K562 (cell line): ENCODE results near the gene SLC30A1. TPM values are rescaled to one million over a fixed set of nuclear protein-coding genes. Genes with fewer than 3 reads are reported as not detected.

Source experiments
- ATAC-seq: fragments of 200-7000 bp; cut with Tn5 transposase; 3 replicates; pipeline ENCODE4 v1.9.1; 2020; ENCODE audit warnings: moderate library complexity
- BruUV-seq: library from RNA; stranded (reverse); fragments of 400-500 nt; replicated peaks from 2 replicates; lab custom pipeline; 2021; lab: Mats Ljungman, UMichigan
- CTCF ChIA-PET: fragments of 300-600 bp; formaldehyde crosslinking; extraction: SDS; loops from one replicate; lab custom pipeline; 2021; ENCODE audit warnings: low intra/inter-chr PET ratio; lab: Yijun Ruan, JAX
- POLR2A ChIA-PET: fragments of 300-600, 350-650 bp; sonication (Branson Sonifier 250); formaldehyde crosslinking; extraction: SDS; loops from one replicate; lab custom pipeline; 2021; ENCODE audit warnings: antibody characterized with exemption, inconsistent platforms; lab: Yijun Ruan, JAX
- DNase-seq, 4 experiments: peaks; one replicate each; pipeline versions ENCODE4 v3.0.0 to v3.0.0-alpha.2; 2011 to 2018; ENCODE audit warnings: low spot score in 3 of 4, mixed read lengths in 3 of 4; ENCODE audit errors: extremely low read depth in 1 of 4
- FAIRE-seq: peaks from 2 replicates; lab custom pipeline; 2011; peaks lifted over from hg19 to GRCh38; lab: Jason Lieb, UNC
- H2AFZ ChIP-seq: 2 replicates; pipeline ENCODE4 v1.6.0; 2011; ENCODE audit warnings: low read depth, low read length, control low read depth, inconsistent platforms
- H3K27ac ChIP-seq: fragments of 200-600 bp; 3 replicates; pipeline ENCODE4 v1.8.0; 2011; ENCODE audit warnings: low read depth, mild to moderate bottlenecking, control low read depth, inconsistent platforms, low read length, moderate library complexity, mixed read lengths; ENCODE audit errors: extremely low read depth
- H3K27me3 ChIP-seq, 2 experiments: fragments of 300-600 bp in 1 of 2; 2 replicates in 1 of 2; 3 replicates in 1 of 2; pipeline versions ENCODE4 v1.6.0 to v1.8.0; 2011; ENCODE audit warnings: inconsistent platforms in 2 of 2, low read length in 2 of 2, mild to moderate bottlenecking in 1 of 2, mixed read lengths in 1 of 2, moderate library complexity in 1 of 2; ENCODE audit not compliant: control insufficient read depth in 2 of 2, insufficient read depth in 2 of 2
- H3K36me3 ChIP-seq: fragments of 300-600 bp; 3 replicates; pipeline ENCODE4 v1.8.0; 2011; ENCODE audit warnings: mild to moderate bottlenecking, low read length, inconsistent platforms; ENCODE audit not compliant: control insufficient read depth, insufficient read depth
- H3K4me1 ChIP-seq, 2 experiments: fragments of 200-600 bp in 1 of 2; replicated peaks in 1 of 2; 2 replicates in 1 of 2; 3 replicates in 1 of 2; pipeline versions ENCODE4 v1.5.1 to v1.8.0; 2011; ENCODE audit warnings: inconsistent platforms in 2 of 2, low read length in 2 of 2, mild to moderate bottlenecking in 1 of 2, mixed read lengths in 1 of 2, moderate library complexity in 1 of 2; ENCODE audit not compliant: control insufficient read depth in 2 of 2, insufficient read depth in 2 of 2
- H3K4me2 ChIP-seq: 2 replicates; pipeline ENCODE4 v1.6.1; 2011; ENCODE audit warnings: low read length, control low read depth, inconsistent platforms, mixed read lengths; ENCODE audit not compliant: insufficient read depth
- H3K4me3 ChIP-seq: fragments of 200-600 bp; sonication (generic), shearing (Covaris generic); 2 replicates; pipeline ENCODE4 v1.5.1; 2016; ENCODE audit warnings: control low read depth, inconsistent platforms
- H3K79me2 ChIP-seq: fragments of 200-600 bp; 3 replicates; pipeline ENCODE4 v1.8.0; 2011; ENCODE audit warnings: low read length, inconsistent platforms; ENCODE audit not compliant: control insufficient read depth, insufficient read depth
- H3K9ac ChIP-seq, 2 experiments: 2 replicates each; pipeline versions ENCODE4 v1.6.0 to v1.6.1; 2011; ENCODE audit warnings: low read depth in 2 of 2, low read length in 2 of 2, control low read depth in 1 of 2, inconsistent platforms in 1 of 2, mild to moderate bottlenecking in 1 of 2, mixed read lengths in 1 of 2; ENCODE audit not compliant: insufficient read depth in 1 of 2
- H3K9me1 ChIP-seq: one replicate; pipeline ENCODE4 v1.6.0; 2011; ENCODE audit warnings: inconsistent platforms, mild to moderate bottlenecking, low read length, moderate library complexity; ENCODE audit not compliant: control insufficient read depth, insufficient read depth
- H3K9me3 ChIP-seq: replicated peaks from 2 replicates; pipeline ENCODE4 v1.5.1; 2011; ENCODE audit warnings: low read depth, low read length, inconsistent platforms; ENCODE audit not compliant: control insufficient read depth, insufficient read depth
- H4K20me1 ChIP-seq: replicated peaks from 2 replicates; pipeline ENCODE4 v1.6.1; 2011; ENCODE audit warnings: low read length, inconsistent platforms, mixed read lengths; ENCODE audit not compliant: control insufficient read depth, insufficient read depth
- ARNT ChIP-seq, 2 experiments: fragments of 450-650 bp; IDR thresholded peaks; 2 replicates each; pipeline ENCODE4 v1.6.1; 2016; ENCODE audit warnings: mild to moderate bottlenecking in 1 of 2
- E4F1 ChIP-seq: fragments of 250-450 bp; sonication (Bioruptor Pico); IDR thresholded peaks from 2 replicates; pipeline ENCODE4 v1.5.0; 2021; ENCODE audit warnings: mild to moderate bottlenecking, borderline replicate concordance
- KAT2B ChIP-seq: IDR thresholded peaks from one replicate; pipeline ENCODE4 v1.6.1; 2012; ENCODE audit warnings: low read depth, mild to moderate bottlenecking, control low read depth, inconsistent platforms, low read length, moderate library complexity
- NR2C2 ChIP-seq, 2 experiments: fragments of 200-800 bp in 1 of 2; sonication (Bioruptor generic) in 1 of 2; sonication (generic) in 1 of 2; formaldehyde crosslinking in 1 of 2; IDR thresholded peaks; 2 replicates each; pipeline versions ENCODE4 v1.6.1 to v1.8.0; 2016 to 2022; ENCODE audit warnings: mild to moderate bottlenecking in 1 of 2, missing compliant biosample characterization in 1 of 2, missing genetic modification characterization in 1 of 2, missing genetic modification reagents in 1 of 2
- REST ChIP-seq, 2 experiments: fragments of 450-650 bp; formaldehyde crosslinking in 1 of 2; IDR thresholded peaks; 2 replicates each; pipeline versions ENCODE4 v1.4.0 to v1.6.1; 2014 to 2020; ENCODE audit warnings: mild to moderate bottlenecking in 2 of 2, borderline replicate concordance in 1 of 2, low read depth in 1 of 2
- ZNF512 ChIP-seq: IDR thresholded peaks from 2 replicates; pipeline ENCODE4 v1.6.1; 2016; ENCODE audit warnings: missing genetic modification characterization, missing compliant biosample characterization
- ZNF785 ChIP-seq: fragments of 250-450 bp; sonication (Bioruptor Pico); IDR thresholded peaks from 2 replicates; pipeline ENCODE4 v1.4.0; 2020; ENCODE audit warnings: mild to moderate bottlenecking
- WGBS: fragments of 100-300 bp; shearing (Covaris generic); methylation state at CpG from one replicate; pipeline ENCODE4 v1.1.6; 2016; ENCODE audit warnings: low coverage, mixed read lengths; ENCODE audit not compliant: insufficient coverage; ENCODE audit errors: missing lambda C conversion rate; 5-methylcytosine and 5-hydroxymethylcytosine counted together
- in situ Hi-C: fragments of 300-500 bp; cut with MboI; formaldehyde crosslinking; loops from 4 replicates; pipeline ENCODE4 v1.15.0; 2018; ENCODE audit warnings: inconsistent platforms, mixed read lengths
- intact Hi-C: fragments of 100-400 bp; cut with micrococcal nuclease; formaldehyde crosslinking; loops from 2 replicates; pipeline ENCODE4 v1.14.2; 2022
- polyA plus RNA-seq, 8 experiments: library from polyadenylated mRNA; depleted of rRNA in 4 of 8; stranded (reverse) in 5 of 8; unstranded in 3 of 8; fragments of >200 nt; fragmentation: Nextera tagmentation in 2 of 8; fragmentation: Illumina TruSeq in 1 of 8; extraction: Ambion mirVana in 2 of 8; extraction: Trizol in 1 of 8; gene quantifications; 2 replicates each; pipeline versions ENCODE4 v1.2.1 to v1.2.3, GENCODE V29; 2011 to 2014; ENCODE audit warnings: inconsistent platforms in 1 of 8, missing spikeins in 1 of 8
- total RNA-seq, 7 experiments: library from RNA; depleted of rRNA in 6 of 7; stranded (reverse); fragments of >200 nt in 6 of 7; fragmentation: Illumina TruSeq in 2 of 7; extraction: Trizol in 2 of 7; gene quantifications; 2 replicates each; pipeline versions ENCODE4 v1.2.1 to v1.2.3, GENCODE V29; 2011 to 2021; ENCODE audit warnings: low replicate concordance in 1 of 7

SLC30A1 gene
- total and polyA plus RNA-seq, 9 of the 15 experiments (the other 6 are each of a cell fraction or from before 2014, with no cell fraction given), result 4.1 to 14.4 (median 6.6) TPM

GRCh38 chr1:211596418-211597181 lies 17.6 kb upstream of the SLC30A1 start:
- Histone ChIP-seq H3K4me2 (no peak overlapping the region), H3K4me1 (peaks cover 0 to 8% of the 10 kb centered on the region in 2 experiments; a peak in 3 of 5 replicates), H3K27ac (no peak overlapping the region), H4K20me1 (no peaks in the 10 kb centered on the region), H2AFZ (no peak overlapping the region), H3K79me2 (no peaks in the 10 kb centered on the region), H3K27me3 (no peaks in the 10 kb centered on the region), H3K9me1 (no peaks in the 10 kb centered on the region), H3K9me3 (no peaks in the 10 kb centered on the region), H3K36me3 (peaks cover 7% of the 10 kb centered on the region; the same call in 1 of the 3 replicates), H3K4me3 (no peak overlapping the region), H3K9ac (no peak overlapping the region)
- FAIRE-seq (no peak), ATAC-seq (no peak), DNase-seq (no peak)
- 54% methylated on average over 6 of the region's 6 CpGs for WGBS
- BruUV-seq, result no TSS peak
- ChIA-PET CTCF (no interaction called here), POLR2A (interaction anchor here (0.6 to 3.2 kb wide), 6 partner anchors 10 to 1012 kb away, joined by 3 to 15 read pairs (median 6); partner anchors contain the start of gene ATF3)
- in situ Hi-C loops (no loop called here), intact Hi-C loops (no loop called here)
- TF ChIP-seq KAT2B (no peak), NR2C2 (CRISPR knock-in tag; IDR thresholded peaks at IDR 0.05) (no peak), NR2C2 (tag; IDR thresholded peaks at IDR 0.05) (no peak), REST (IDR thresholded peaks at IDR 0.05; ENCODE audit: borderline replicate concordance) (no peak), REST (CRISPR knock-in tag; IDR thresholded peaks at IDR 0.05; ENCODE audit: low read depth) (no peak), ZNF785 (CRISPR knock-in tag) (no peak), ZNF512 (tag) (no peak), ARNT (IDR thresholded peaks at IDR 0.05) (no peak), E4F1 (no peak)
